ENCODE measurements around the gene TENT4B. TPM values are rescaled to one million over a fixed set of nuclear protein-coding genes. Genes with fewer than 3 reads are reported as not detected.

The TENT4B gene
- total RNA-seq, 4 donors from 2014 or later: 10.7 to 15.6 (median 13.2) TPM

GRCh38 chr16:50144211-50144610 is 8.9 kb upstream of the TENT4B start:
- ATAC-seq (ENCODE audit: low FRiP score) (no peak), DNase-seq (ENCODE audit: low spot score) (no peak)
- no peak for TF ChIP-seq CTCF (IDR thresholded peaks at IDR 0.05)

GRCh38 chr16:50146479-50147435 is 6.3 kb upstream of the TENT4B start:
- ATAC-seq (ENCODE audit: low FRiP score): no peak
- no peak for TF ChIP-seq CTCF (IDR thresholded peaks at IDR 0.05)
- DNase-seq (ENCODE audit: low spot score): no peak

- ATAC-seq (ENCODE audit: low FRiP score) (no peak), DNase-seq (ENCODE audit: low spot score) (no peak)
- no peak for TF ChIP-seq CTCF (IDR thresholded peaks at IDR 0.05)
These were observed 1.8 kb upstream of the TENT4B start for GRCh38 chr16:50151322-50151721.

- no peak for ATAC-seq (ENCODE audit: low FRiP score)
- no peak for TF ChIP-seq CTCF (IDR thresholded peaks at IDR 0.05)
These were observed 1.4 kb upstream of the TENT4B start for GRCh38 chr16:50151756-50152155.

GRCh38 chr16:50152351-50152806 is 727 bp upstream of the TENT4B start:
- DNase-seq (ENCODE audit: low spot score) (no peak), ATAC-seq (ENCODE audit: low FRiP score) (peak; percentile 12)
- TF ChIP-seq CTCF (IDR thresholded peaks at IDR 0.05): no peak

More at GRCh38 chr16:50151756-50152155, 1.4 kb upstream of the TENT4B start:
- DNase-seq (ENCODE audit: low spot score): no peak

- no peak for TF ChIP-seq CTCF (IDR thresholded peaks at IDR 0.05)
- DNase-seq (ENCODE audit: low spot score) (no peak), ATAC-seq (ENCODE audit: low FRiP score) (no peak)
These were observed 702 bp downstream of the TENT4B start for GRCh38 chr16:50153596-50154419.

Data from omental fat pad (tissue), 4 donors.